HG03139 (cell line): ENCODE measurements around the gene CABLES1.

Source experiments
- ATAC-seq: cut with Tn5 transposase; IDR thresholded peaks from one replicate; pipeline ENCODE4 v1.9.1; 2021; ENCODE audit not compliant: unreplicated experiment

CABLES1 gene

DNA sequence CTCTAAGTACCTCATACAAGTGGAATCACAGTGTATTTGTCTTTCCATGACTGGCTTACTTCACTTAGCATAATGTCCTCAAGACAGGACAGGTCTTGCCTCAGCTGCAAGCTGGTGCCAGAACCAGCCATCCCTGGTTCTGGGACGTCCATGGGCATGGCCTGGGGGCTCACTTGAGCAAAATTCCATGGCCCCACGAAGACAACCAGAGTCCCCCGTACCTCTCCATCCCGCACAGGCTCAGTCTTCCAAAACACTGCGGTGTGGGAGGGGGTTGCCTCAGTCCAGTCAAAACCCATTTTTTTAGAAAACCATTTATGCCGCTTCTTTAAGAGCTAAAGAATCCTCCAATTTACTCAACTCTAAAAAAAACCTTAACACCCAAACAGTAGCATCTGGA lies 21.7 kb upstream of the CABLES1 start:
- ATAC-seq, result no peak

DNA sequence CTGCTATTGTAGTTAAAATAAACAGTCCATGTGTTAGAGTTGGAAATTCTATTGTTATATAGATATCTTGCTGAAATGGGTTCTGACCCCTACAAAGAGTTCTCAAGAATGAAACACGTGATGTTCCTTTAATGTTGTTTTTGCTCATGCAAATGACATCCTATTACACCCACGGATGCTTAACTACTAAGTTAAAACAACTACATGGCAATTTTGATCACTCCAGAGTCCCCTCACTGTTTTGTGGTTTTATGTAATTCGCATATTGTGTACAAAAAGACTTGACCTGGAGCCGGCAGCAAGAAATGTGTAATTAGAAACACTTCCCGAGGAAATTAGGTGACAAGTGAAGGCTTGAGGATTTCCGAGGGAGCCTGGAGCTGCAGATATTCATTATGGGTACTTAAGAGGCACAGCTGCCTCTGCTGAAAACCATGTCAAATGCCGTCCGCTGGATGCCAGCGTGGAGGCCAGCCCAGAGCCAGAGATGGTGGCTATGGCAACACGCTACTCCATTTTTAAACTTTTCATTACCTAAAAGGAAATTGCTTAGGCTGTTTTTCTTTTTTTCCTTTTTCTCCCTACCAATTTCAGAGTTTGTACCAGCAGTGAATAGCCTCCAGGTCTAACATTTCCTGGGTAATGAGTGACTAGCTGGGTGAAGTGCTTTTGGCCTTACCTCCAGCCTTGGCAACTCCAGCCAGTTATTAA lies 21.0 kb upstream of the CABLES1 start:
- no peak for ATAC-seq

DNA sequence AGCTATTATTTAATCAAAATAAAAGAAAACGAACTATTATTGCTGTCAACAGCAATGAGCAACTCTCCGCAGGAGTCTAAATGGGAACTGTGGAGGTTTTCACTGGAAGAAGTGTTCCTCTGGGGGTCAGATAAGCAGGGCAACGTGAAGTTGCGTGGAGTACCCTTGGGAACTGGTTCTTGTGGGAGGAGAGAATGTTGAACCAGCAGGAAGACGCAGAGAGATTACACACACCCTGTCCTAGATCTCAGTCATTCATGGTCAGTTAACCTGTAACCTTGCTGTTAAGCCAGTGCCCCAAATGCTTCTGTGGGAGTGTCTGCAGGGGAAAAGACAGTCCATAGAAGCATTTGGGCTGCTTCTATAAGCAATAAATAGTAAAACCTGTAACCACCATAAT lies 20.4 kb upstream of the CABLES1 start:
- ATAC-seq, result no peak

DNA sequence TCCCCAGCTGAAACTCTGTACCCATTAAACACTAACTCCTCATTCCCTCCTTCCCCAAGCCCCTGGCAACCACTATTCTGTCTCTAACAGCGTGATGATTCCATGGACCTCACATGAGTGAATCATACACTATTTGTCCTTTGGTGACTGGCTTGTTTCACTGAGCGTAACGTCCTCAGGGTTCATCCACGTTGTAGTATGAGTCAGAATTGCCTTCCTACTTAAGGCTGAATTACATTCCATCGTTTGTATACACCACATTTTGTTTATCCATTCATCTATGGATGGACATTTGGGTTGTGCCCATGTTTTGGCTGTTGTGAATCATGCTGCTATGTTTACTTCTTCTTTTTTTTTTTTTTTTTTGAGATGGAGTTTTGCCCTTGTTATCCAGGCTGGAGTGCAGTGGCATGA lies 19.6 kb upstream of the CABLES1 start:
- ATAC-seq, result no peak

DNA sequence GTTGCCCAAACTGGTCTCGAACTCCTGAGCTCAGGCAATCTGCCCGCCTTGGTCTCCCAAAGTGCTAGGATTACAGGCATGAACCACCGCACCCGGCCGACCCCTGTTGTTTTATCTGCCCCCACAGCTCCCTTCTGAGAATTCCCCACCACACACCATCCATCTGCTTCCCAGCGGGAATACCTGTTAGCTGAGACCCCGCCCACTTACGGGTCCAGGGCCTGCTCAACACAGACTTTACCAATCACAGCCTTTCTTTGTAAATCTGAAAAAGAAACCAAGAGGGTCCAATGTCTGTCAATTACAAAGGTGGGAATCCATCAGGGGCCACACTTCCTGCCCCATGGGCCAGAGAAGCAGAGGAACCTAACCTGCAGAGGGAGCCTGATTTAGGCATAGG lies 14.2 kb upstream of the CABLES1 start:
- ATAC-seq, result no peak

DNA sequence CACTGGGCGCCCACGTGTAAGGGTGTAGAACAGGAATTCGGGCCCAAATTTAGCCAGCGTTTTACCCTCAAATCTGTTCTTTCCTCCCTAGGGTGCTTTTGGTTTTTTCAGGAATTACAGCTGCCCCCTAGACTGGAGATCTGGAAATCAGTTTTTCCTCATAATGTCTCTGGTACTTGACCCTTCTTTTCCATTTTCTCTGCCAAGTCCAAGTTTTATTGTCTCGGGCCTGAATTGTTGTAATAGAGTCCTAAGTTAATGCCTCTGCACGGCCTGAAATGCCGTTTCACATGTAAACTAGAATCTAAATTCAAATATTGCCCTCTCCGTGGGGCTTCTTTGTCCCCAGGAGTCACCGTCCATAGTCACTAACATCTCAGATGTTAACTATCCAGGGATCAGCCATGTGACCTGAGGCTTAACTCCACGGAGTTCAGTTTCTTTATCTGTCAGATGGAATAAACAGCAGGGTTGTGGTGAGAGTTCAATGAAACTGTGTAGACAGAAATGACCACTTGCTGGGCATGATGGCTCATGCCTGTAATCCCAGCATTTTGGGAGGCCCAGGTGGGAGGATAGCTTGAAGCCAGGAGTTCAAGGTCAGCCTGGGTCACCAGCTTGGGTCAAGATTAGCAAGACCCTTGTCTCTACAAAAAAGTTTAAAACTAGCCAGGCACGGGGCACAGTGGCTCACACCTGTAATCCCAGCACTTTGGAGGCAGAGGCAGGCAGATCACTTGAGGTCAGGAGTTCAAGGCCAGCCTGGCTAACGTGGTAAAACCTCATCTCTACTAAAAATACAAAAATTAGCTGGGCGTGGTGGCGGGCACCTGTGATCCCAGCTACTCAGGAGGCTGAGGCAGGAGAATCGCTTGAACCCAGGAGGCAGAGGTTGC lies 12.7 kb upstream of the CABLES1 start:
- ATAC-seq, result no peak

DNA sequence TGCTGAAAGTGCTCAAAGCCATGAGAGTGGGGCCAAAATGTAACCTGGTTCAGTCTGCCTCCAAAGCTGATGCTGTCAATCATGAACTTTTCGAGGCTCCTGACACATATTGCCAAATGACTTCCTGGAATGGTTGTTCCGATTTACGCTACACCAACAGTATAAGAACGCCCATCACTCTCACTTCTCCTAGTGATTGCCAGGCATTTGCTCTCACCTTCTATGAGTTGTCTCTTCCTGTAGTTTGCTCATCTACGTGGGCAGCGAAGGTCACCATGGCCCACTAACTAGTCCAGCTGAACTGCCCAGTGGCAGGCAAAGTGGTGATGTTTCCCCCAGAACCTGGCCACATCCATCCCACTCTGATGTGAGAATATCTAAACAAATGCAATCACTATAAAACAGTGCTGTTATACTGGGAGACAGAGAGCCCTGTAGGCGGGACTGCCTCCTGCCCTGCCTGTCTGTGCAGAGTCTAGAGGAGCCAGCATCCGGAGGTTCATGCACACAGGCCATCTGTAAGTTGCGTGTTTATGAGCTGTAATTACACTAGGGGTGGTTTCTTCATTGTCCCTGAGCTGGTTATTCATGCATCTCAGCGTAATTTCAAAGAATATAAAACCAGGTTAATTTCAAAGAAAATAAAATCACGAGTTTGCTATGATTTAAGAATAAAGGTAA lies 8.8 kb upstream of the CABLES1 start:
- no peak for ATAC-seq

DNA sequence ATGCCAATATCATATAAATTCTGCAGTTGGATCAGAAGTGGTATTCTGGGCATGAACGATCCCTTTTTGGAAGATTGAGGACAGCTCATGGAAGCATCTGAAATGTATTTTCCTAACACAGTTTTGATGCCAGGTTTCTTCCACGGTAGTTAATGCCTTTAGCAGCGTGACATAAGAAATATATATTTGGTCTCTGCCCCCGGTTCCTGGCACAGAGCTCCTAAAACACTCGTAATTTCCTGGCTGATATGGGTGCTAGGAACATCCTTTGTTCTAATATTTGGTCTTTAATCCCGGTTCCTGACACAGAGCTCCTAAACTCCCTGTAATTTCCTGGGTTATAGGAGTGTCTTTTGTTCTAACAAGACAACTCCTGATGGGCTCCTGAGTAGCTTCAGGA lies 8.2 kb upstream of the CABLES1 start:
- no peak for ATAC-seq

DNA sequence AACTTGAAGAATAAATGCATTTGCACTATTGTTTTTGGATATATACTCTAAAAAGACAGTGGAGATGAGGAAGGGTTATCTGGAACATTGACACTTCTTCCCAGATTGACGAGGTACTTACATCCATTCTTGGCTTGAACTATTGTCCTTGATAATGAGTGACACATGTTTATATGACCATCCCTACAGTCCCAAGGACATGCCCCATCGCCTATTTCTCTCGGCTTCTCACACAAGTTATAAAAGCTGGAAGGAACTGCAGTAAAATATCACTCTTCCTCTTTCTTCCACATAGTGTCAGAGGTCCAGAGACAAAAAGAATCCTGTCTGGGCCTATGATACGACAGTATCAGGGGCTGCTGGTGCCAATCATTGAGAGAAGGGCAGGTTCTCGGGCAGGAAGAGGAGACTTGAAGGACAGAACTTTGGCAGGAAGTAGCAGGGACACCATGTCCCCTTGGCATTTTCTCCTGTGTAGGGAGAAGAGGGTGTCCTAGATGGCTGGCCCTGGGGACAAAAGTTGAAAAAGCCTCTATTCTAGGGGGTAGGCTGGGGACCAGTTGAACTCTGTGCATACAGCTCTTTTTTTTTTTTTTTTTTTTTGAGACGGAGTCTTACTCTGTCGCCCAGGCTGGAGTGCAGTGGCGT lies 5.8 kb upstream of the CABLES1 start:
- ATAC-seq, result no peak

DNA sequence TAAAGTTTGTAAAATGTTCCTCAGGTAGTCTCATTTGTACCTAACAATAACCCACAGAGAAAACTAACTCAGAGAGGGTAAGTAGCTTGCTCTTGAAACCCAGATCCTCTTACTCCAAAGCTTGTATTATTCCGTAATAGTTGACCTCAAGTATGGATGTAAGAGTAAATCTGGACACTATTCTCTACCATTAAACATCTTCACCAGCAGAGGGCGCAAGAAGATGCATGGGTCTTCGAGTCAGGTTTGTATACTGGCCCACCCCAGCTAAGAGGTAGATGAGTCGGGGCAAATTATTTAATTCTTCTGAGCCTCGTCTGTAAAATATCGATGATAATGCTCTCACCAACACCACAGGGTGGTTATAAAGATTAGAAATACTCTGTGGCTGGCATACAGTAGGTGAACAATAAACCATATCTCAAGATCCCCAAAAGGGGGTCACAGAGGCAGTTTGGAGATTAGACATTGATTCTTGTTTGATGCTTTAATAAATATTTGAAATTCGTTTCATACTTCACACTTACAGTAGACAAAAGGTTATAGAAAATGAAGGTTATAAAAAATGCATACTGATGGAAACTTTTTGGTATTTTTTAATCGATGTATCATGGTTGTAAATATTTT lies 3.5 kb upstream of the CABLES1 start:
- ATAC-seq, result no peak

DNA sequence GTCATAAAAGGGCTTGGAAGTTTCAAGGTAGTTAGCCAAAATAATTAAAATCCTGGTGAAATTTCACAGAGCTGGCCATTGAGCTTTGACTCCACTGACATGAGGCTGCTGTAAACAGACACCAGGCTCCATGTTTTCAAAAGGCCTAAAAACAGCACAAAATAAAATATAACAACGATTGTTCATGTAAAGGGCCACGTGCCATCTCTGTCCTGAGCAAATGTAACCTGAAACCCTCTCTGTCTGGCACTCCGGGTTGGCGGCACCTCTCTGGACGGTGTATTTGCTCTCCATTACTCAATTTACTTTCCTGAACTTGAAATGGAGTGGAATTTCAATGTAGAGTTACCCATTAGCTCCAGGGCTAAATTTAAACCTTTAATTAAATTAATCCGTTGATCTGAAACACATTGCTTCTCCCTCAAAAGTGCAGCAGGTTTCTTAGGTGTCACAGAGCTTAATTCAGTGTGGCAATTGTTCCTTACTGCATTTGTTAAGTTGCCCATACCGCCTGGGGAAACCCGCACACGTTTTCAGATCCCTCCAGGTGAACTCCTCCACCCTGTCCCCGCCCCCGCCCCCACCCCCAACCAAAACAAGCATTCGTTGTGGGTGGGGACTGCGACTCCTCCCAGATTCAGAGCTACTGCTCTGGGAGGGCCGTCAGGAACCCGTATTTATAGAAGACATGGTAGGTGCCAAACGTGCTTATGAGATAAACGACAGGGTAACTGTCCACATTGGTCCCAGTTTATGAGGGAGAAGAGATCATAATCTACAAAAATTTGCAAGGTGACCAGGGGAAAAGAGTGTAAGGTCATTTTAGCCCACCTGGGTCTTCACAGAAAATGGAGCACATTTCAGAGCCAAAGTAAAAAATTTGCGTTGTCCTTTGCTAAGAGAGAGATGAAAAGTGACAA lies 1.2 kb upstream of the CABLES1 start:
- ATAC-seq, result peak; percentile 37

DNA sequence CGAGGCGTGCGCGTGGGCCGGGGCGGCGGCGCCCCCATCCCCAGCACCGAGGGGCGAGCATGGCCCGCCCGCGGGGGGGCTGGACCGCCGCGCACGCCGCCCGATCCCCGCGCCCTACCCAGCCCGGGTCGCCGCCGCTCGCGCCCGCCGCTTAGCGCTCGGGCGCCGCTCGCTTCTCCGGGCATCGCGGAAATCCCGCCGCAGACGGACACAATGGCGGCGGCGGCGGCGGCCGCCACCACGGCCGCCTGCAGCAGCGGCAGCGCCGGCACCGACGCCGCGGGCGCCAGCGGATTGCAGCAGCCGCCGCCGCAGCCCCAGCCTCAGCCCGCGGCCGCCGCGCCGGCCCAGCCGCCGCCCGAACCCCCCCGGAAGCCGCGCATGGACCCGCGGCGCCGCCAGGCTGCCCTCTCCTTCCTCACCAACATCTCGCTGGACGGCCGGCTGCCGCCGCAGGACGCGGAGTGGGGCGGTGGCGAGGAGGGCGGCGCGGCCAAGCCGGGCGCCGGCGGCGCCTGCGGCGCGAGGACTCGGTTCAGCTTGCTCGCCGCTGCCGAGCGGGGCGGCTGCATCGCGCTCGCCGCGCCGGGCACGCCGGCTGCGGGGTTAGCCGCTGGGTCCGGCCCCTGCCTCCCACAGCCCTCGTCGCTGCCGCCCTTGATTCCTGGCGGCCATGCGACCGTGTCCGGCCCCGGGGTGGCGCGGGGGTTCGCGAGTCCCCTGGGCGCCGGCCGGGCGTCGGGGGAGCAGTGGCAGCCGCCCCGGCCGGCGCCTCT lies 453 bp downstream of the CABLES1 start:
- ATAC-seq, result no peak

DNA sequence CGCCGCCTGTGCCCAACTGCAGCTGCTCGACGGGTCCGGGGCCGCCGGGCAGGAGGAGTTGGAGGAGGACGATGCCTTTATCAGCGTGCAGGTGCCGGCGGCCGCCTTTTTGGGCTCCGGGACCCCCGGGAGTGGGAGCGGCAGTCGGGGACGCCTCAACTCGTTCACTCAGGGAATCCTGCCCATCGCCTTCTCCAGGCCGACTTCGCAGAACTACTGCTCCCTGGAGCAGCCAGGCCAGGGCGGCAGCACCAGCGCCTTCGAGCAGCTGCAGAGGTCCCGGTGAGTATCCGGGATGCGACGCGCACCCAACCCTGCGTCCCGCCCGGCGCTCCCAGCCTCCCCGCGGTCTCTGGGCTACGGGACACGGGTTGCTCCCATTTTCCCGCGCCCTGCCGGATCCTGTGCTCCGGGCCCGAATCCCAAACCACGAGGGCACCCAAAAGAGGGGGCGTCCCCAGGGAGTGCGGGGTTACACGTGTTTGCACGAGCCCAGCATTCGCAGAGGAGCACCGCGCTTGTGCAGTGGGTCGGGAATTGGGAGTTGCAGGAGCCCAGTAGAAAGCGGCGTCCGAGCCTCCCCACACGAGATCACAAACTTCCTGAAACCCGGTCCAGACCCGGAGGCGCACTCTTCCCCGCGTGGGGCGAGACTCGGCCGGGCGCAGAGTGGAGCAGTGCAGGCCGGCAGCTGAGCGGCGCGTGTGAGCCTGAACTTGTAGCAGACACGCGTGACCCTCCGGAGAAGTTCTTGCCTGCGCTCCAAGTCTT lies 1.2 kb downstream of the CABLES1 start:
- no peak for ATAC-seq

DNA sequence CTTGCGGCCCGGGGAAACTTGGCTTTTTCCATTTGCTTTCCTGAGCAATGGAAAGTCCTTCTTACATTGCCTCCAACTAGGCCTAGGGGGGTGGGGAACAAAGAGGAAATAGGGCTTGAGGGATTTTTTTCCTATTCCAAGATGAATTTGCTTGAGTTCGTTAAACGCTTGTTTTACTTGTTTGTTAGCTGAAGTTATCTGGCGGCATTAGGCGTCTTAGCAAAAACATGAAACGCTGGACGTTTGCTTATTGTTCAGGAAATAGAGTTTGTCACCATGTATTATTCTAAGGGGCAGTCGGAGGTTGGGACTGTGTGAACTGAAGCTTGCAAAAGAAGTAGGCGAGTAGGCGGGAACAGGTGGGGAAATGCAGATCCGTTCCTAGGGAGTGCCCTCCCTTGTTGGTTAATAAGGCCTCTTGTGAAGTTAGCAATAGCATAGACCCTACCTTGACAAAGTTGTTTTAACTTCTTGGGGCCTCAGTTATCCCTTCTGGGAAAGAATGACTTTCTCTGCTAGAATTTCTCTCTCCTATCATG lies 1.9 kb downstream of the CABLES1 start:
- no peak for ATAC-seq

DNA sequence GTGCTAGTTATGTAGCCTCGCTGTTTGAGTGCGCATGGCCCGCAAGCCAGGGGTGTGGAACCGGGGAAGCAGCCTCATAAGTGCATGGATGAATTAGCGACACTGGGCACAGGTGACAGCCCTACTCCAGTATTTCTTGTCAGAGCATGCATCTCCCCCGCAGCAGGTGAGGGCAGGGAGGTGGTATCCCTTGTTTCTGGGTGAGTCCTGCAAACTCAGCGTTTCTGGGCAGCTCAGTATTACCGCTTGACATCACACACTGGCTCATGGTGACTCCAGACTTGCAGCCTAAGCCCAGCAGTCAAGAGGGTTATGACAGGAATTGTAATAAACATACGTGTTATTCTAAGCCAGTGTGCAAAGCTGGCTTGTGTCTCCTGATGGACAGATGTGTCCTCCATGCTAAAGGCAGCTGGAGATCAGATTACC lies 2.5 kb downstream of the CABLES1 start:
- ATAC-seq, result no peak

DNA sequence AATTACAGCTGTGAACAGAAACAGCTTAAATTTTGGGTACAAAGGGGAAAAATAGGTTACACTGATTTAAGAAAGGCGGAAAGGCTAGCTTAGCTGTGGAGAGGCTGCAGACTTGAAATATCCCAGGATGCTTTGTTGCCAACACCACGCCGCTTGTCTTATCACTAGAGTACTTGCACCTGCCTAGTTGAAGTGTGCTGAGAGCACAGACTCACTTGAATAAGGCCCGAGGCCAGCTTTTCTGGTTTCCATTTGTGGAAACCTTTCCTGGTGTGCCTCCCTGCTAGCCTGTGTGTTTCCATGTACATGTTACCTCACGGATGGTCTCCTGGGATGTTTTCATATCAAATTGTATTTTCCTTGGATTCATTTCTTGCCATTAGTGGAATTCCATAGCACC lies 3.2 kb downstream of the CABLES1 start:
- no peak for ATAC-seq

DNA sequence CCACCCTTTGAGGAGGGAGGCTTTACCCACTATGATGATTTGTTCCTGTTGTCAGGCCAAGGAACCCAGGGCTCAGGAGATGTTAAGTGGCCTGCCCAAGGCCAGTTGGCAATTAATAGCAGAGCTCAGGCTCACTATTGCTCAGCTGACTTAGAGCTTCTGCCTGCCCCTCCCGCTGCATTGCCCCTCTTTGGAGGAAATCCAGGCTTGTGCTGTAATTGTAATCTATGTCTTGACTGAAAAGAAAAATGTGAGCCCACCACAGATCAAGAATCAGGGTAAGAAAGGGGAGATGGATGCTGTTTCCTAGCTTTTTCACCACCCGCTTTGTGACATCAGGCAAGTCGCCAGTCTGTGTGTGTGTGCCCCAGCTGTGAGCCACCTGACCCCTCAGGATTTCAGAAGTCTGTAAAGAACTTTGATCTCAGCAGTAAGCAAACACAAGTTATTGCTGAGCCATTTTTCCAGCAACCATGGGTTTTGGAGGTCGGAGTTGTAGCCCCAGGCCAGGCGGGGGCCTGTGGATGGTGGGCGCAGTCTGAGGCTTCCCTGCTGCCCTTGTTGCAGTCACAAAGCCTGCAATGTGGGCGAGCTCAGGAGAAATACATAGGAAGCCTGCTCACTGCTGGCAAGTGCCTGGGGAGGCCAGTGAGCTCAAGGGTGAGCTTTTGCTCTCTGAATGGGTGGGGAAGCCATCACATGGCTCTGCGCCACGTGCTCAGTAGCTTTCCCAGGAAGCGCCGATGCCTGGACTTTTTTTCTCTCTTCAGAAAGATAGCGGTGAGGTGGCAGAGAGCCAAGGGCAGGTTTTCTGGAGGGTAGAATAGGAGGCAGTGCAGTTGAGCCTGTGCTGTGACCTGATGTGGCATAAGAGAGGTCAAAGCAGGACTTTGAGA lies 6.1 kb downstream of the CABLES1 start:
- no peak for ATAC-seq
